NCI-H187 treated with DMSO at 0.1 percent for 48 hours (cell line): ENCODE data around the gene TBC1D22A.

Source experiments
- DNase-seq: peaks from one replicate; lab custom pipeline; 2025; lab: John Stamatoyannopoulos, UW

The TBC1D22A gene

DNA sequence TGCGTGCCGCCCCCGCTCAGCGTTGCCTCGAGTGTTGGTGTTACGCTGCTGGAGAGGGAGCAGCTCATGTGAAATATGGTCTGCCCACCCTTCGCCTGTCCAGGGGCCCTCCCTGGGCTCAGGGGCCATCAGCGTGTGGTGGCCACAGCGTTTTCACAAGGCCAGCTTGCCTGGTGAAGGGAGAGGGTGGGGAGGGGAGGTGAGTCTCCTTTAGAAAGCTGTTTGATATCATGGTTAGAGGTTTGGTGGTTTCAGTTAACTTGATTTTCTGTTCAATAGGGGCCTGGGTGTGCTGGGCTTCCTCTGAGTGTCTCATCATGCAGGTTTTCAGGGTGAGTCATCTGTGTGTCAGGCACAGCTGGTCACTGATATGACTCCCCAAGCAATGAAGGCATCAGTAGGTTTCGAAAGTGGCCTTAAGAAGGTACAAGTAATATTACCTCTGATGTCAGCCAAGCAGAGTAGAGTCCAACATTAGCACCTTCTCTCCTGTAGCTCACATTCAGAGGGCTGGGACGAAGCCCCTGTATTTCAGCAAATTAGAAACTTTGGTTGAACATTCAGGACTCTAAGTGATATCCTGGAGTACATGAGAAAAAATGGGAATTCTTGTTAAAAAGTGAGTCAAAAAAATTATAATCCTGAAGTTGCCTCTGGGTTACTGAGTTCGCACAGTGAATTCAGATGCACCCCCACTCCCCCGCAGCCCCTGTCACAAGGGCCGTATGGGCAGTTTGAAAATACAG, 172.5 kb downstream of the TBC1D22A start:
- no peak for DNase-seq

DNA sequence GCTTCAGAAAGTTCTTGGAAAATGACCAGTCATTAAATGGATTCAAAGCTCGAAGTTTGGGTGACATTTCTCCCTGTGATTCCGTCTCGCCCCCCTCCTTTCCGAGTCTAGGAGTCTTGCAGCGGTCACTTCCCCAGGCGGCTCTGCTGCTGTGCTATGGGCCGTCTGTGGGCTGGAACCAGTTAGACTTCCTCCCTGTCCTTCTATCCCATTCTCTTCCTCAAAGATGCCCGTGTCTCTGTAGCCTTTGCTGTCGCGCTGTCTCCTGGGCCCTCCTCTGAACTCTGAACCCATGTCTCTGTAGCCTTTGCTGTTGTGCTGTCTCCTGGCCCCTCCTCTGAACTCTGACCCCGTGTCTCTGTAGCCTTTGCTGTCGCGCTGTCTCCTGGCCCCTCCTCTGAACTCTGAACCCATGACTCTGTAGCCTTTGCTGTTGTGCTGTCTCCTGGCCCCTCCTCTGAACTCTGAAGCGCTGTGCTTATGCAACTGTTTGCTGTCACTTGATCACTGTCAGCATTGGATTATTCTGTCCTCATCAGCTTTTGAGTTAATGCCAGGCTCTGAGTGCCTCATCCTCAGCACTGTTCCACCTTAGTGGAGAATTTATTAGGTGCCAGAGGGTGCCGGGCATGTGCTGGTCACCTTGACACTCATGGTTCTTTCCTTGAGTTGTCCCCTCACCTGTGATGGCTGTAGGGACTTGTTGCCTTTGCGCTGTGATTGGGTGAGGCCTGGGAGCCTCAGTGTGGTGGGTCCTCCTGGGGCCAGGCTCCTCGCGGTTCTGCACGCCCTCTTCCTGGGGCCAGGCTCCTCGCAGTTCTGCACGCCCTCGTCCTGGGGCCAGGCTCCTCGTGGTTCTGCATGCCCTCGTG, 173.3 kb downstream of the TBC1D22A start:
- no peak for DNase-seq

- no peak for DNase-seq
Measured at GRCh38 chr22:46936378-46936903, 174.0 kb downstream of the TBC1D22A start.

DNA sequence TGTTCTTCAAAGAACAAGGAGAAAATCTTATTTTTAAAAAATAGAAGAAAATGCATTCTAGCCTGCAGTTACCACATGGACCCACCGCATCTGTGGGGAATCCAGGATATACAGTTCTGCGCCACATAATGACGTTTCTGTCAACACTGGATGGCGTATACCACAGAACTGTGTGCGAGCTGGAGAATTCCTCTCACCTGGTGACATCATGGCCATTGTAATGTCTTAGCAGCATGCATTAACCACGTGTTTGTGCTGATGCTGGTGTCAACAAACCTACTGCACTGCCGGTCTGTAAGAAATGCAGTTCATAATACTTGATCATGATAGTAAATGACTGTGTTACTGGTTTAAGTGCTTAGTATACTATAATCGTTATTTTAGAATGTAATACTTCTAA, 174.7 kb downstream of the TBC1D22A start:
- DNase-seq, result no peak

- no peak for DNase-seq
Measured at GRCh38 chr22:46937939-46938338, 175.5 kb downstream of the TBC1D22A start.

DNA sequence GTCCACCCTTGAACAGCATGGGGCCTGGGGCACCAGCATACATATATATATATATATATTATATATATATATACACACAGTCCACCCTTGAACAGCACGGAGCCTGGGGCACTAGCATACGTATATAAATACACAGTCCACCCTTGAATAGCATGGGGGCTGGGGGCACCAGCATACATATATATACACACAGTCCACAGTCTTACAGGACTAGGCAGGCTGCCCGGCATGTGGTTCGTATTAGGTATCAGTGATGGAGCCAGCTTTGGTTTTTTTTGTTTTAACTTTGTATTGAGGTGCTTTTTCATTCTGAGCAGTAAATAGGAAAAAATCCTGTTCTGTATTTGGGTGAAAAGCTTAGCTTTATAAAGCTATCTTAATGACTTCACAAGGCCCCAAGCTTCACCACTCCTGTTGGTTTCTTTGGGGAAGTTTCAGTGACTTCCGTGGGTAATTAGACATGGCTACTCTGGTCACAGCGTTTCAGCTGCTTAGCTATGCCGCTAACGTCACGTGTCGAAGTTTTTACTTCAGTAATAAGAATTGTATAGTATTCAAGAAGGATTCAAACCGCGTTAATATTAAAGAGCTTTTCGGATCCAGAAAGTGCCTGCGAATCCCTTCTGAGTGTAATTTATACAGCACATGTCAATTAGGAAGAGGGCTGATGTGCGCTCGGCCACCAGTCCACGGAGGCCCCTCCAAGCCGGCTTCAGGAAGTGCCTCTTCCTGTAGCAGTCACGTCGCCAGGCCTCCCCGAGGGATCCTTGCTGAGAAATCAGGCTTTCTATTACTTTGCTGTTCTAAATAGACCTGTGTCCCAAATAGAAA, 179.7 kb downstream of the TBC1D22A start:
- no peak for DNase-seq

GRCh38 chr22:46942799-46943785, 180.6 kb downstream of the TBC1D22A start:
- no peak for DNase-seq

DNA sequence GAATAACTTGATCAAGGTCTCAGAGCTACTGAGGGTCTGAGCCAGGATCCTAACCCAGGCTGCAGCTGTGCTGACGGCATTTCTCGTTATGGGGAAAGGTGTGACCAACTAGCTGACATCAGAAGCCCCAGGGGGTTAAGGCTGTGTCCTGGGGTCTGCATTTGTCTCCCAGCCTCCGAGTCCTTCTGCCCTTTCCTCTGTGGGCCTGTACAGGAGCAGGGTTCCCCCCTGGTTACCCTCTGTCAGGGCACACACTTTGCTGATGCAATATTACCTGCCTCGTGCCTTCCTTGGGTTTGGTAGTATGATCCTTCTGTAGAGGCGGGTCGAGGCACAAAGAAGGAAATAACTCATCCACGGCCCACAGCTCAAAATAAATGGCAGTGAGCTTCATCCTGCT, 183.0 kb downstream of the TBC1D22A start:
- no peak for DNase-seq

DNA sequence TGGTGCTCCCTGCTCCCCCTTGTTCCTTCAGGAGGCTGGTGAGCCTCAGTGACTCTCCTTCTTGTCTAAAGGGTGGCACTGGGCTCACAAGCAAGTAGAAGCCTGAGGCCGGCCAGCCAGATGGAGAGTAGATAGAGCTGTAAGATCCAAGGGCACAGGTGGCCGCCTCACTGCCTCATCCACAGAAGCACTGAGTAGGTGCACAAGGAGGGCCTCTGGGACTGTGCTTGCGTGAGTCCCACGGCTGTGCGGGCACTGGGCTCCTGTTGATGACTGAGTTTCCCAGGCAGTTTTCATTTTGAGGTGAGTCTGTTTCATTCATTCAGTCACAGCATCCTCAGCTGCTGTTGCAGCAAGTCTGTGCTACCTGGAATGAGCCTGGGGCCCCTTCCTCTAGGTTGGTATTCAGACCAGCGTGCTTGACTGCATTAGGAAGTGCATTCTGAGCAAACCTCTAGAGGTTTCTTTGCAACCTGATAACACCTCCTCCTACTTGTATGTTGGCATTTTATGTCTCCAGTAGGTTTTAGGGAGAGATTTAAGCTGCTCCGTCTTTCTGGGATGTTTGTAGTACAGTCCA, 184.0 kb downstream of the TBC1D22A start:
- DNase-seq, result no peak

DNA sequence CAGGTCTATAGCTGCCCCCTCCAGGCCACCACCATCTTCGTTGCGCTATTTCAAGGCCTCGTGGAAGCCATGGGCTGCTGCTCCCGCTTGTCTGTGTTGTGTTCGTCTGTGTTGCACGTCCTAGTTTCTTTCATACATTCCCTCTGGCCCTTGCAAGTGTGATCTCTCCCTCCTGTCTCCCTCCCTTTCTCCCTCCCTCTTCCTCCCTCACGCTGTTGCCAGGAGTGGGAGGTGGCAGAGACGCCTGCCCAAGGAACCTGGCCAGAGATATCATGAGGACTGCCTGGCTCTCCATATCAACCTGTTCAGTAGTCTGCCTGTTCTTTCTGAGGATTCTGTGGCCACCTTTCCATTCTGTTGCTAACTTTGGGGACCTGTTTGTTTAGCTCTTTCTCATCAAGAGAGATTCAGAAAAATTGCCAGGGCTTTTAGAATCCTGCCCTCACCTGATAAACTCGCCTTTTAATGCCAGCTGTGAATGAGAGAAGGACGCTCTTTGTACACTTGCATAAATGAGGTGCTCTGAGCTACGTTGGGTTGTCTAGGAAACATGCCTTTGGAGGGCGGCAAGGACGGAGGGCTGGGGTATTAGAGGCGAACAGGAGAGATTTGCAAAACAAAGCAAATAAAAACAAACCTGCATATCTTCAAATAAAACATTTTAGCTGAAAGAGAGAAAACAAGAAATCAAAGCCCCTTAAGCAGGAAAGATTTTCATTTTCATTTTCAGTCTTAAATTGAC, 185.2 kb downstream of the TBC1D22A start:
- no peak for DNase-seq

- DNase-seq, result no peak
Measured at GRCh38 chr22:46948411-46949144, 186.1 kb downstream of the TBC1D22A start.

DNA sequence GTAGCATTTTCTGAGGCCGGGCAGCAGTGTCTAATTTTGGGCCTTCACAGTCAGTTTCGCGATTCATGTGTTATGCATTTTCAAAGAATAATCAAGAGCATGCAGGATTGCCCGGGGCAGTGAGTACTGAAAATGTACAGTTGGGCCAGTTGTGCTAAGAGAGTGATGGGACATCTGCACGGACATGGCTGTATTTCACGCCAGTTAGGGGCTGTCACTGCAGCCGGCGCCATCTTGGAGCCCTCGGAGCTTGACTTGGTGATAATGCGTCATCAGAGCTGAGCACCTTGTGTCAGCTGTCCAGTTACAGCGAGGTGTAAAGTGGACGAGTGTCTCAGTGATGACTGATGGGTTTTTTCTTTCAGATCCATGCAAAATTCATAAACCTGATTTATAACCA, 188.9 kb downstream of the TBC1D22A start:
- DNase-seq, result no peak

DNA sequence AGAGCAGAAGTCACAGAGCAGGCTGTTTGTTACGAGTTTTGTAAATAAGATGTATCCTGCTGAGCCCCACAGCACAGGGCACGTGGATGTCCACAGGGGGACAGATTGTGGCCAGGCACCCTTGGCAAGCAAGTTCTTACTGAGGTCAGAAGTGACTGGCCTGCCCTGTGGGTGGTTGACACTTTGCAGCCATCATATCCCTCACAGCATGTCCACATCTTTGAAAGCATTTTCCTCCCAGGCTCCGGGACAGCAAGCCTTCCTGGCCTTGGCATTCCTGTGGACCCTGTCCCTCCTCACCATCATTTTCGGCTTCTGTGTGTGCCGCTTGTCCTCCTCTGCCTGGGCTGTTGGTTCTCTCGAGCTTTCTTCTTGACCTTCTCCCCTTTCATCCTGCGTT, 189.5 kb downstream of the TBC1D22A start:
- DNase-seq, result no peak

GRCh38 chr22:46953968-46954765, 191.7 kb downstream of the TBC1D22A start:
- DNase-seq, result no peak

DNA sequence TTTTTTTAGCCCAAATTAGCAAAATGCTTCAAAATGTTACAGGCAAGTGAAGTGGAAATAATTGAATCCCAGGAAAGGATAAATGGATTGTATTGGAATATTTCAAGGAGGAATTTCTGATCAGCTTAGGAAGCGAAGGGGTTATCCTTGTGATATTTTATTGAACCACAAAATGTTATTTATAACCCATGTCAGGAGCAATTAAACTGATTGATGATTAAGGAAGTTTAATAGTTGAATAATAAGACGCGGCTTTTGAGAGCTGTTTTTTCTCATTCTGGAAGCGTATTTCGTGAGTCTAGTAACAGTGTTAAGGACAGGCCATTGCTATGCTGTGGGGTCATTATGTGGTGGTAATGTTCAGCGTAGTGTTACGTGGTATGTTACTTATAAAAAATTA, 192.3 kb downstream of the TBC1D22A start:
- no peak for DNase-seq

DNA sequence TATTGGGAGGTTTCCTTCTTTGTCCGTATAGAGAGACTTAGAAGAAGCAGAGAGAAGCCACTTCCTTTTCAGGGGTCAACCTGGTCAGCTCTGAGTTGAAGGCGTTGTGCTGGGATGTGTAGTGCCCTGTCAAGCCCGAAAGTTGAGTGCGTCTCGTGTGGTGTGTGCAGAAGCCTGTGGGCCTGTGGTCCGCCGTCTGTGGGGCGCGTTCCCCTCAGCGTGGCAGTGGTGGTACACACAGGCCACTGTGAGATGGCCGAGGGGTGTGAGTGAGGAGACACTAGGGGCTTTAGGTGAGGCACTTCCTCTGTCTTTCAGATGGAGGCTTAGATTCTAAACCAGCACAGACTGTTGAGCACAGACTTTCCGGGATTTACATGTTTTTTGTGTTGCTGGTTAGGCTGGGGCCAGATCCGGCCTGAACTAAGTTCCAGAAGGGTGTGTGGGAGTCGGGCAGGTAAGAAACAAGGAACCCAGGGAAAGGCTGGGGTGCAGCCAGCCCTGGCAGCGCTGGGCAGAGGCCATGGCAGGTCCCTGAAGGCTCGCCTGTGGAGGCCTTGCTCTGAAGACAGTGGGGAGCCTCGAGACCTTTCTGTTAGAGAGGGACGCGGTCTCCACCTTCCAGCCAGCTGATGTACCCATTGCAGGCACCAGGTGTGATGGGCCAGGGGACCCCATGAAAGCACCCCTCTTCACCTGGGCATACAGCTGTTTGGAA, 194.2 kb downstream of the TBC1D22A start:
- no peak for DNase-seq

- DNase-seq, result no peak
Measured at GRCh38 chr22:46957521-46957920, 195.1 kb downstream of the TBC1D22A start.

DNA sequence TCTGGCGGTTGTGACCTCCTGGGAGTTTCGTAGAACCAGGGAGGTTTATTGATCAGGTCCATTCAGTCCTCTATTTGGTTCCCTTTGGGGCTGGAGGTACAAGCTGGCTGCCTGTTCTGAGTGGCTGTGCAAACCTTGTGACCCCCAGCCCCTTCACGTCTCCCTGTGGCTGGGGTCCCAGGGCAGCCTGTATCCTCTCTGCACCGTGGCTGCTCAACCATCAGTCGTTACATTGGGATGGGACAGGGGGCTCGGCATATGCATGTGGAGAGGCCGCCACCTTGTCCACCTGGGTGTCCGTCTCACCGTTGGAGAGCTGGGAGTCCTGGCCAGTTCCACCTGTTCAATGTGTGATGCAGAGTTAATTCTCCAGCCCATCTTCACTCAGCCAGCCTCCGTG, 195.7 kb downstream of the TBC1D22A start:
- DNase-seq, result no peak
